Measurements from ENCODE around the gene OOEP.

The OOEP gene

DNA sequence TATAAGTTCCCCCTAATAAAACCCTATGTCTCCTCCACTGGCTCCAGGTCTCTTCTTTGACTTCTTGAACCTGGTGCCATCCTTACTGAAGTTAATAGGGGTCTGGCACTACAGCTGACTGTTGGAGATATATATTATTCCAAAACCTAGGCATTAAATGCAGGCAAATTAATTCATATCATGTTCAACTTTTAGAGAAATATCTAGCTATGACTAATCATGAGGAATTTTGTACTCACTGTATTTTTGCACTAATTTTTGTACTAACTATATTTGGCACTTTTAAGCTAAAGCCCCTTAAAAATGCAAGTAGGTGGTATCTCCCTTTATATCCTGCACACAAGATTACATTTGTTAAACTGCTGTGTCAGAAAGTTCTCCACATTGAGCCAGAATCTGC is 26.5 kb downstream of the OOEP start:
- TF ChIP-seq, protein P1, sequence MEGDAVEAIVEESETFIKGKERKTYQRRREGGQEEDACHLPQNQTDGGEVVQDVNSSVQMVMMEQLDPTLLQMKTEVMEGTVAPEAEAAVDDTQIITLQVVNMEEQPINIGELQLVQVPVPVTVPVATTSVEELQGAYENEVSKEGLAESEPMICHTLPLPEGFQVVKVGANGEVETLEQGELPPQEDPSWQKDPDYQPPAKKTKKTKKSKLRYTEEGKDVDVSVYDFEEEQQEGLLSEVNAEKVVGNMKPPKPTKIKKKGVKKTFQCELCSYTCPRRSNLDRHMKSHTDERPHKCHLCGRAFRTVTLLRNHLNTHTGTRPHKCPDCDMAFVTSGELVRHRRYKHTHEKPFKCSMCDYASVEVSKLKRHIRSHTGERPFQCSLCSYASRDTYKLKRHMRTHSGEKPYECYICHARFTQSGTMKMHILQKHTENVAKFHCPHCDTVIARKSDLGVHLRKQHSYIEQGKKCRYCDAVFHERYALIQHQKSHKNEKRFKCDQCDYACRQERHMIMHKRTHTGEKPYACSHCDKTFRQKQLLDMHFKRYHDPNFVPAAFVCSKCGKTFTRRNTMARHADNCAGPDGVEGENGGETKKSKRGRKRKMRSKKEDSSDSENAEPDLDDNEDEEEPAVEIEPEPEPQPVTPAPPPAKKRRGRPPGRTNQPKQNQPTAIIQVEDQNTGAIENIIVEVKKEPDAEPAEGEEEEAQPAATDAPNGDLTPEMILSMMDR (IDR thresholded peaks at IDR 0.05; ENCODE audit: insufficient read depth, low read length, missing control alignments) = no peak
- ChIA-PET CTCF (interaction anchor here (1.9 to 5.2 kb wide), 2 partner anchors 16 to 57 kb away, joined by 5 to 23 read pairs; no protein-coding TSS in a partner anchor), POLR2A (no interaction called here)
- no peak overlapping the region for H3K4me3 ChIP-seq (ENCODE audit: low read depth, low read length)
- no peak for DNase-seq (ENCODE audit: low read depth, low spot score)

DNA sequence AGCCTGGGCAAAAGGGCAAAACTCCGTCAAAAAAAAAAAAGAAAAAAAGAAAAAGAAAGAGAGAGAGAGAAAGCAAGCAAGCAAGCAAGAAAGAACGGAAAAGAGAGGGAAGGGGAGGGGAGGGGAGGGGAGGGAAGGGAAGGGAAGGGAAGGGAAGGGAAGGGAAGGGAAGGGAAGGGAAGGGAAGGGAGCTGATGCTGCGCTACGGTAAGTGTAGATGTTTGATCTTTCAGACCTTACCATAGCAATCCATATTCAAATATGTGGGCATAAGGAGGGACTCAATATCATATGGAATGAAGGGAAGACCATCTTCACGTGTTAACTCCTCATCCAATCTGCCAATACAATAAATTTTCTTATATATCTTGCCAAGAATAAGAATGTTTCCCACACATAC is 27.5 kb downstream of the OOEP start:
- ChIA-PET POLR2A (no interaction called here), CTCF (interaction anchor here (5.2 kb wide), 1 partner anchor 15 kb away, joined by 23 read pairs; no protein-coding TSS in a partner anchor)
- H3K4me3 ChIP-seq (ENCODE audit: low read depth, low read length) = no peak overlapping the region
- TF ChIP-seq, protein P1 (IDR thresholded peaks at IDR 0.05; ENCODE audit: insufficient read depth, low read length, missing control alignments) = no peak
- DNase-seq (ENCODE audit: low read depth, low spot score) = no peak

DNA sequence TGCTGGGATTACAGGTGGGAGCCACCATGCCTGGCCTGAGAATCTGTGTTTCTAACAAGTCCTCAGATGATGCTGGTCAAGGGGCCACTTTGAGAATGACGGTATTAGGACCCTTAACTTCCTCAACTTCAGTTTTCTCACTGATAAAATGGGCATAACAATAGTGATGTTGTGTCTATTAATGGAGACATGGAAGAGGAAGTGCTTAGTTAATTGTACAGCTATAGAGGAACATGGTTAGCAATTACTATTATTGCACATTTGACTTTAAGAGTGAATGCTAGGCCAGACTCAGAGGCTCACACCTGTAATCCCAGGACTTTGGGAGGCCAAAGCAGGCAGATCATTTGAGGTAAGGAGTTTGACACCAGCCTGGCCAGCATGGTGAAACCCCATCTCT is 28.4 kb downstream of the OOEP start:
- TF ChIP-seq, protein P1 (IDR thresholded peaks at IDR 0.05; ENCODE audit: insufficient read depth, low read length, missing control alignments) = no peak
- CTCF ChIA-PET = interaction anchor here (5.2 kb wide), 1 partner anchor 14 kb away, joined by 23 read pairs; no protein-coding TSS in a partner anchor
- no peak overlapping the region for H3K4me3 ChIP-seq (ENCODE audit: low read depth, low read length)
- POLR2A ChIA-PET = no interaction called here
- no peak for DNase-seq (ENCODE audit: low read depth, low spot score)

DNA sequence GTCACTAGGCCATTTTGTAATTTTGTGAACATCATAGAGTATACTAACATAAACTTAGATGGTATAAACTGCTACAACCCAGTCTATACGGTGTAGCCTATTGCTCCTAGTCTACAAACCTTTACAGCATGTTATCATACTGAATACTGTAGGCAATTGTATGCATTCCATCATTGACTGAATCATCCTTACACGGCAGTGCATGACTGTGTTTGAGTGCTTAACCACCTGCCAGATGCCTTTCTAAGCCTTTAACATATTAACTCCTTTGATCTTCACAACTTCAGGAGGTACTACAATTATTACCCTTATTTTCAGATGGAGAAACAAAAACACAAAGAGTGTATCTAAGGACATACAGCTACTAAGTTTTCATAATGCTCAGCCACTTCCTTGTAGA is 29.6 kb downstream of the OOEP start:
- POLR2A ChIA-PET = no interaction called here
- DNase-seq (ENCODE audit: low read depth, low spot score) = no peak
- TF ChIP-seq, protein P1 (IDR thresholded peaks at IDR 0.05; ENCODE audit: insufficient read depth, low read length, missing control alignments) = no peak
- no peak overlapping the region for H3K4me3 ChIP-seq (ENCODE audit: low read depth, low read length)
- CTCF ChIA-PET = no interaction called here

DNA sequence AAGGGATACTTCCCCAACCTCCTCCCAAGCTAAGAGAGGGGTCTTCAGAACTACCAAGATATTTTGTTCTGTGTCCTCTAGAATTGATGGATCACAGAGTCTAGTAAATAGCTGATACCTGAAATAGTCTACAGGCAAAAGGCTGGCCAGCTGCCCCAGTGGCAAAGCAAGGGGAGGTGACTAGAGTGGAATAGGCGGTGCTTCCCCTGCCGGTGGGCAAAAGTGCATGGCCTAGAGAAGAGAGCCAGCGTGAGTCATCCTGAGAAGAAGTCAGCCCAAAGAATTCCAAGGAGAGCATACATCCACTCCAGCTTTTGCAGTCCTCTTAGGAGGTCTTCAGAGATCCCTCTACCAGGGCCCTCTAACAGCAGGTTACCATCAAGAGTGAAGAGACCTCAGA is 30.4 kb downstream of the OOEP start:
- DNase-seq (ENCODE audit: low read depth, low spot score) = no peak
- TF ChIP-seq, protein P1 (IDR thresholded peaks at IDR 0.05; ENCODE audit: insufficient read depth, low read length, missing control alignments) = no peak
- ChIA-PET POLR2A (no interaction called here), CTCF (interaction anchor here (1.2 to 1.3 kb wide), 2 partner anchors 13 to 52 kb away, joined by 3 read pairs; no protein-coding TSS in a partner anchor)
- H3K4me3 ChIP-seq (ENCODE audit: low read depth, low read length) = no peak overlapping the region

DNA sequence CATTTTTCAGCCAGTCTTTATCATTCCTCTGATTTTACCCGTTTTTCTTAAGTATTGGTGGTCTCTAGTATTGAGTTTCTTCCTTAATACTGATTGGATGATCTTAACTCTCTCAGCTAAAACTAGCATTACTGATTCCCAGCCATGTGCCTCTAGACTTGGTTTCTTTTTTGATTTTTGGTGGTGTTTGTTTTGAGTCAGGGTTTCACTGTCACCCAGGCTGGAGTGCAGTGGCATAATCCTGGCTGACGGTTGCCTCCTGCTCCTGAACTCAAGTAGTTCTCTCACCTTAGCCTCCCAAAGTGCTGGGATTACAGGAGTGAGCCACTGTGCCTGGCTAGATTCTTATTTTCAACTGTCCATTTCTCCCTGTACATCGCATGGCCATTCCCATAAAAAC is 40.5 kb downstream of the OOEP start:
- POLR2A ChIA-PET = no interaction called here
- TF ChIP-seq, protein P1 (IDR thresholded peaks at IDR 0.05; ENCODE audit: insufficient read depth, low read length, missing control alignments) = no peak
- no peak overlapping the region for H3K4me3 ChIP-seq (ENCODE audit: low read depth, low read length)
- CTCF ChIA-PET = interaction anchor here (0.6 to 10.2 kb wide), 7 partner anchors 9 to 51 kb away, joined by 3 to 291 read pairs (median 5); no protein-coding TSS in a partner anchor
- no peak for DNase-seq (ENCODE audit: low read depth, low spot score)

Measured in AG04449 (cell line).